HG03095 (cell line): ENCODE data around the gene GPS1.

ENCODE experiments used
- ATAC-seq: cut with Tn5 transposase; IDR thresholded peaks from one replicate; pipeline ENCODE4 v1.9.1; 2021; ENCODE audit warnings: moderate library complexity; ENCODE audit not compliant: unreplicated experiment

The GPS1 gene

DNA sequence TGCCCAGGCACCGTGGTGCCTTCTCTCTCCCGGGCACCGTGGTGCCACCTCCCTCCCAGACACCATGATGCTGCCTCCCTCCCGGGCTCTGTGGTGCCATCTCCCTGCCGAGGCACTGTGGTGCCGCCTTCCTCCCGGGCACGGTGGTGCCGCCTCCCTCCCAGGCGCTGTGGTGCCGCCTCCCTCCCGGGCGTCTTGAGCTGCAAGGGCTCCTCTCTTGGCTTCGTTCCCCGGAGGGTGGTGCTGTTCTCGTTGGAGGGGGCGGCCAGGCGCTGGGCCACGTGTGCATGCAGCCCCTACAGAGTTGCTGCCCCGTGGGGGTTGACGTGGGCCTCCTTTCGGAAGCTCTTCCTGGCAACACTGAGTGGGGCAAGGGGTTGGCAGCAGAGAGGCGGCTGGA is 37.3 kb upstream of the GPS1 start:
- ATAC-seq: no peak

DNA sequence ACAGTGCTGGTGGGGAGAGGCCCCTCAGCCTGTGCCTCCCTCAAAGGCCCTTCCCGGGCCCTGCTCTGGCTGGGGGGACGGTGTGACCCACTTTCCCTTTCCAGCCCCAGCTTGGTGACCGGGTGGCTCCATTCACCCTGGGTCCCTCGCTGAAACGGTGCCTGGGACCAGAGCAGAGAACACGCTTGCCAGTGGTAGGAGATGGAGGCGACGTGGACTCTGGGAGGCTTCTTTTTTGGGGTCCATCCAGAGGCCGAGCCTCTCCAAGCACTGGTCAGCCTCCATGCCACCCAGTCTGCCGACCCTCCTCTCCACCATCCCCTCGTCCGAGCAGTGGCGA is 36.8 kb upstream of the GPS1 start:
- no peak for ATAC-seq

DNA sequence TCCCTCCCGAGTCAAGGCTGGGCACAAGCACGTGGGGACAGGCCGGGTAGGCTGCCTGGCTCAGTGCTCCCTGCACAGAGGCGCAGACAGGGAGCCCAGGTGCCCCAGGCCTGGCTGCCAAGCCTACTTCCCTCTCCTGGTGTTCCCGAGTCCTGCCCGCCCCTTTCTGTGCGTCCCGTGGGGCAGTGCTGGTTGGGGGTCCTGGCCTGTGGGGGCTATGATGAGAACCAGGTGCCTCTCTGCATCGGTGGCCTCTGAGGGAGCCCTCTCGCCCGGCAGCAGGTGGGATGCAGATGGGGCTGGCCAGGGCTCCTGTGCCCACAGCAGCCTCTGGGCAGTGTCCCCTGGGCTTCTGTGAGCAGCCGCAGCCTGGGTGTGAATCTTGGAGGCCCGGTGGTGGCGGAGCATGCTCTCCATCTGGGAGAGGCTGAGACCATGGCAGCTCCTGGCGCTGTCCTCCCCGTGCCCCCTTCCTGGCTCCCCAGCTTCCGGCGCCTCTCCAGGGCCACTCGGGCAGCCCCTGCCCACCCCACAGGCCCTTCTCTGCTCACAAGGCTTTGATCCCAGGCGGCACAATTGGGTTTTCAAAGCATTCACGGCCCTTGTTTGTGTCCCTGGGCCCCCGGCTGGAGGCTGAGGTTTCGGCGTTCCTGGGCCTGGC is 36.3 kb upstream of the GPS1 start:
- no peak for ATAC-seq

DNA sequence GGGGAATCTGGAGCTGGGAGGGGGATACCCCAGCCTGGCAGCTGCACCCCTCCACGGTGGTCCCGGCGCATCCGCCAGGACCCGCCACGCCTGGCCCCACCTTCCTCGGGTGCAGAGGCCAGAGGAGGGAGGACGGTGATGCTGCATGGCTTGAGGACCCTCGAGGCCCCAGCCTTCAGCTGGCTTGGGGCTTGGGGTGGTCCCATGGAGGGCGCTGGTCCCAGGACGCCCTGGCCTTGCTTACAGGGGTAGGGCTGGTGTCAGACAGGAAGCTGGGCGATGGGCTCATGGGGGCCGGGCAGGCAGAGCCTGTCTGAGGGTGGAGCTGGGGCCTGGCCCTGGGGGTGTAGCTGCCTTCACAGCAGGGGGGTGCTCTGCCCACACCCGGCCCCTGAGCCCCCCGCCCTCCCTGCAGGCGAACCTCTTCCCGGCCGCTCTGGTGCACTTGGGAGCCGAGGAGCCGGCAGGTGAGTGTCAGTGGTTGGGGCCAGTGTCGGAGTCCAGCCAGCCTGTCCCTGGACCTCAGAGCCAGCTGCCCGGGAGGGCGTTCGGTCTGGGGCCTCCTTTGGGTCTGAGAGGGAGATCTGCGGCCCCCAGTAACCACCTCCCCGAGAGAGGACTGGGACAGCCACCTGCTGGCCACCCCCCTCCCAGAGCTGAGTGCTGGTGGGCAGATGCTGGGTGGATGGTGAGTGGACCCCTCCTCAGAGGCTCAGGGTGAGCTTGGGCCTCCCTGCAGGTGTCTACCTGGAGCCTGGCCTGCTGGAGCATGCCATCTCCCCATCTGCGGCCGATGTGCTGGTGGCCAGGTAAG is 35.4 kb upstream of the GPS1 start:
- no peak for ATAC-seq

DNA sequence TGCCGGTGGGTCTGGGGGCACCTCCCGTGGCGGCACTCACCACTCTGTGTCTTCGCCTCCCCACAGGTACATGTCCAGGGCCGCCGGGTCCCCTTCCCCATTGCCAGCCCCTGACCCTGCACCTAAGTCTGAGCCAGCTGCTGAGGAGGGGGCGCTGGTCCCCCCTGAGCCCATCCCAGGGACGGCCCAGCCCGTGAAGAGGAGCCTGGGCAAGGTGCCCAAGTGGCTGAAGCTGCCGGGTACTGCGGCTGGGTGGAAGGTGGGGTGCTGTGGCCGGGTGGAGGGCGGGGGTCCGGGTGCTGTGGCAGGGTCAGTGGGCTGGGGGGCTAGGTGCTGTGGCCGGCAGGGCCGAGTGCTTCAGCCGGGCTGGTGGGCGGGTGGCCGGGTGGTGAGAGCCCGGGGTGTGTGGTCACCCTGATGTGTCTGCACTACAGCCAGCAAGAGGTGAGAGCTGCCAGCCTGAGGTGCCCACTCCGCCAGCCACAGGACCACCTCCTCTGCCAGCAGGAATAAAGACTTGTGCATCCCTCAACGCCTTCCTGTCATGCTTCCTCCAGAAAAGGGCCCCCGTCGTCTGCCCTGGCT is 34.7 kb upstream of the GPS1 start:
- ATAC-seq: no peak

DNA sequence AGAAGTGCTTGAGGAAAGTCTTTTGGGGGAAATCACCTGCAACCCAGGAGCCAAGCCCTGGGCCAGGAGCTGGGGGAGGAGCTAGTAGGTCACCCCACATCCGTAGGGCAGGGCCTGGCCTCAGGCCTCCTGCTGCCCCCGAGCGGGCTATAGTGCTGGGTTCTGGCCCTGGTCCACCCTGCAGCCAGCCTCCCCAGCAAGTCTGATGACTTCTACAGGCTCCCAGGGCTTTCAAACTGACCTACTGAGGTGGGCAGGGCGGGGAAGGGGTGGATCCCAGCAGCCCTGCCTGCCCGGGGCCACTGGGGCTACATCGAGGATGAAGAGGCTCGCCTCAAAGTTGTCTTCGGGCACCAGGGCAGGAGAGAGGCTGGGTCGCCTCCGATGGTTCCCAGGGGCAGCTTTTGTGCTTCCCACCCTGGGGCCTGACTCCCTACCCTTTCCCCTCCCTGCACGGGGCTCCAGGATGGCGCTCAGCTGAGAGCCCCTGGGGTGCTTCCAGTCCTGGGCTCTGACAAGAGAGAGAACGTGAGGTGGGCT is 34.0 kb upstream of the GPS1 start:
- ATAC-seq: no peak

DNA sequence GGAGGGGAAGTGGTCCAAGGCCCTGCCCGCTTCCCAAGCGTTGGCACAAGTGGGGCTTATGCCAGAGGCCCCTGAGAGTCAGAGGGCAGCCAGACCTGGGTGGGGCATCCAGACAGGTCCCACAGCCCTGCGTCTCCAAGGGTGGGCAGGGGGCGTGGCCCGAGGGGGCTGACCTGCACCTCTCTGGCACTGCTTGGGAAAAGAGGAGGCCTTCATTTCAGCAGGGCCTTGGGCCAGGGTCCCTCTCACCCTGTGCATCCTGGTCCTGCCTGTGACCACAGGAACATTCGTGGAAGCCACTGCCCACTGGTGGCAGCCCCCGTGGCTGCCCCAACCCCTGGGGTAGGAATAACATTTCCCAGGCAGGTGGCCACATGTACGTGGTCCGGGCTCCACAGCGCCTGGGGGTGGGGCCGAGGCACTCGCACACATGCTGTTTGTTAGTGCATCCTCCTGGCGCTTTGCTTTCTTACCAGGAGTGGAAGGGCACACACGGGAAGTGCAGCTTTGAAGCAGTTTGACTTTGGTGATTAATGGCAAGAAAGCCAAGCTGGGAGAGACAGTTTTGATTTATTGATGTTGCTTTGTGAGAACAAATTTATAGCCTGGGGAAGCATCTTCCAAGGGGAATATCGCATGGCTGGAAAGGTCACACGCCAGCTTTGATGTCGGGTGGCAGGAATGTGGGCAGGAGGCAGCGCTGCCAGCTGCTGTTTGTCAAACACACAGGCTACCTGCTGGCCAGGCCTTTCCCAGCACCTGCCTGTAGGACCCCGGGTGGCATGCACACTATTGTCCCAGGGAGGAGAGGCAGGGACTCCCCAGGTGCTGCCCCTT is 33.3 kb upstream of the GPS1 start:
- ATAC-seq: no peak

DNA sequence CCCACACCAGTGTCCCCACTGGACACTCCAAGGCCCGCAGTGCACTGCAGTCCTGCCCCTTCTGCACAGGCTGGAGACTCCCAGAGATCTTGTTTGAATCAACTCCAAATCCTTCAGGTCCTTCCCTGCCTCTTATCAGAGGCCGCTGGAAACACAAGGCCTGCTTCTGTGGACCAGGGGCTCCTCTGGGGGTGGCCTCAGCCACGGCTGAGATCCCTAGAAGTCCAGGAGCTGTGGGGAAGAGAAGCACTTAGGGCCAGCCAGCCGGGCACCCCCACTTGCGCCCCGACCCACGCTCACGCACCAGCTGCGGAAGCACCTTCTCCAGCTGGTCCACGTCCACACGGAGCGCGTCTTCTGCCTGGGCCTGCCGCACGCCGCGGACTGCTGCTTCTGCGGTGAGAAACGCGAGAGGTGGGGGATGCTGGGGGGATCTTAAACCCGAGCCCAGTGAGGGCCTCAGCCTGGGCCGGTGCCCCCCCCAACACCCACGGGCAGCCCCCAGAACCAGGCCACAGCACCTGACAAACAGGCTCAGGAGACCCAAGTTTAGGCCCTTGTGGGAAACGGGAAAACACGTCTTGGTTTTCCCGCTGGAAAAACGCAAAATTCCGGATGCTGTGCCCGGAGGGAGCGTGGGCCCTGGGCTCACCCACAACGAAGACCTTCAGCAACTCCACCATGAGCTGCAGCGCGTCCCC is 32.6 kb upstream of the GPS1 start:
- no peak for ATAC-seq

DNA sequence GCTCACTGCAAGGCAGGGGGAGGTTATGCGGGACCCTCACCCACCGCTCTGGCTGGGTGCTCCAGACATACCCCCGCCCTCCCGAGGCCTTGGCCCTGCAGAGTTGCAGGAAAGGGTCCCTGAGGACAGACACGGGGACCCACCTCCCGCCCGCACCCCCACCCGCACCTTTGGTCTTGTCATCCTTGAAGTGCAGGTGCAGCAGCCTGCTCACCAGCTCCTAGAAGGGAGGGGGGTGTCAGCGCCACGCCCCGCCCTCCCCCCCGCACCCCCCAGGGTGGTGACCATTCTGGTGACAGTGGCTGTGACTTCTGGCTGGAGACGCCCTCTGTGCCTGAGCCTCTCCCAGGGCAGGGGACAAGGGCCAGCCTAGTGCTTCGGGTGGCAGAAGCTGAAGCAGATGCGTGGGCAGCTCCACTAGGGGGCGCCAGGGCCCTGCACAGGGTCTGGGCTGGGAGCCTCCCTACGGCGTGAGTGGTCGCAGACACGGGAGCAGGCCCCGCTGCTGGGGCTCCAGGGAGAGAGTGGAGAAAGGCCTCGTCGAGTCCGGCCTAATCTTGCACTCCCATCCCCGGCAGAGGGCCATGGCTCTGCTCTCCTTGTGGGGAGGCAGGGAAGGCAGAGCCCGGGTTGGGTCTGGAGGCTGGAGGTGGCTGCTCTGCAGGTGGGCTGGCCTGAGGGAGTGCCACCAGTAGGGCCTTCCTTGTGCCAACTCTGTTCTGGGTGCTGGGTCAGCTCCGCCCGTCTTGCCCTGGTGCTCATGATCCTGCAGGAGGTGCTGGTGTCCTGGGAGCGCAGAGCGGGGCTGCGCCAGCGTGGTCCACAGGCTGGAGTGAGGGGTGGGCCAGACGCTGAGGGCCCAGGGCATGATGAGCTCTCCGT is 31.8 kb upstream of the GPS1 start:
- no peak for ATAC-seq

DNA sequence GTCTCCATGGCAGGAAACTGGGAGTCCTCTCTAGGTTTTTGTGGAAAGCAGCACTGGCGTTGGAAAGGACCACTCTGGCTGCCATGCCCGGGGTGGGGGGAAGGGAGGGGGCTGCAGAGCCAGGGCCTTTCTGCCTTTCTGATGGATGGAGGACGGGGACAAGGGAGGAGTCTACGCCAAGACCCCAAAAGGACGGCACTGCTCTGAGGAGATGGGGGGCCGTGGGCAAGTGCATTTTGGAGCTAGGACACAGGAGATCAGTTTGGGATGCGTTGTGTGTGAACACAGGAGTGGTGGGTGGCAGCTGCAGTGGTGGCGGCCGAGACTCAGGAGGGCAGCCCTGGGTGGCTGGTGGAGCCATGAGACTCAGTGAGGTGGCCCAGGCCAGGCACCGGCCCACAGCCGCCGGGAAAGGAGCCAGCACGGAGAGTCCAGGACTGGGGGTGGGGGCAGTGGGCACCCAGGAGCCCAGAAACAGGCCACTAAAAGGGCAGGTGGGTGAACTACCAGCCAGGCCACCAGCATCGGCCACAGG is 31.1 kb upstream of the GPS1 start:
- ATAC-seq: no peak

DNA sequence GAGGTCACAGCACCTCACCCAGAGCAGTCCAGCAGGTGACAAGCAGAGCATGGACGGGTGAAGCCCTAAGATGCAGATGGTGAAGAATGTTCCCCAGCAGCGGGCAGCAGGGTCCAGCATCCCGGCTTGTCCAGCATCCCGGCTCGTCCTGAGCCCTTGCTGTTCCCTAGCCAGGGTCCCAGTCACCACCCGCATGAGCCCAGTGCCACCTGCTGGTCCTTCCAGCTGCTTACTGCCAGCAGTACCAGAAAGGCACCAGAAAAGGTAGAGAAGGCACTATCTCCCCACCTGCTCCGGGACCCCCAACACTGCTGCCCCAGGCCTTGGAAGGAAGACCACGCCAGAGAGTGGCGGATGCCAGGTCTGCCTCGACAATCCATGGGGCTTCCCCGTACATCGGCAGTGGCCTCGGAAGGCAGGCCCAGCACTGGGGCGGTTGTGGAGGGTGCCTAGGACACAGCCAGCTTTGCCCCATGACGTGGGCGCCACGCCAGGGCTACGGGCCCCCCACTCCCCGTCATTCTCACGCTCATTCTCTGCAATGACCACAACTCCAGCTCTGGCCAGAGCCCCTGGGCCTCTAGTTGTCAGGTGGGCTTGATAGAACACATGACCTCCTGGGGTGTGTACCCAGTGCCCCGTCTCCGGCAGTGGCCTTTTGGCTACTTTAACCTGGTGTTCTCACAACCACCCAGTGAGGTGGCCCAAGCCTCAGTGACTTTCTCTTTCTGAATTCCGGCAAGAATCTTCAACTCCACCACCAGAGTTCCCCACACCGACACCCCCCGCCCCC is 30.4 kb upstream of the GPS1 start:
- ATAC-seq: no peak

DNA sequence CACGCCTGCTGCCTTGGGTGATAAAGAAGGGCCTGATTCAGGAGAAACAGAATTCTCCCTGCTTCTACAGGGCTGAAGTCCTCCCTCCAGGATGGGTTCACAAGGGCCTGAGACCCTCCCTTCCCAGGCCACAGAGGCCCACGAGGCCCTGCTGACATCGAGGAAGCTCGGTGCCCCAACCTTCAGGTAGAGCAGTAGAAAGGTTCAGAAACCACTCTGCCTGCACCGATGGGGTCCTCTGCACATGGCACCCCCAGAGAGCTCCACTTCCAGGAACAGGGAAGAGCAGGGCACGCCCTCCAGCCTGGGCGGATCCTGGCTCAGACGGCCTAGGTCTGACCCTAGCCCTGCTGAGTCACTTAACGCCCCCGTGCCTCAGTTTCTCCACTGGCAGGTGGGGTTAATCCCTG is 29.8 kb upstream of the GPS1 start:
- no peak for ATAC-seq

DNA sequence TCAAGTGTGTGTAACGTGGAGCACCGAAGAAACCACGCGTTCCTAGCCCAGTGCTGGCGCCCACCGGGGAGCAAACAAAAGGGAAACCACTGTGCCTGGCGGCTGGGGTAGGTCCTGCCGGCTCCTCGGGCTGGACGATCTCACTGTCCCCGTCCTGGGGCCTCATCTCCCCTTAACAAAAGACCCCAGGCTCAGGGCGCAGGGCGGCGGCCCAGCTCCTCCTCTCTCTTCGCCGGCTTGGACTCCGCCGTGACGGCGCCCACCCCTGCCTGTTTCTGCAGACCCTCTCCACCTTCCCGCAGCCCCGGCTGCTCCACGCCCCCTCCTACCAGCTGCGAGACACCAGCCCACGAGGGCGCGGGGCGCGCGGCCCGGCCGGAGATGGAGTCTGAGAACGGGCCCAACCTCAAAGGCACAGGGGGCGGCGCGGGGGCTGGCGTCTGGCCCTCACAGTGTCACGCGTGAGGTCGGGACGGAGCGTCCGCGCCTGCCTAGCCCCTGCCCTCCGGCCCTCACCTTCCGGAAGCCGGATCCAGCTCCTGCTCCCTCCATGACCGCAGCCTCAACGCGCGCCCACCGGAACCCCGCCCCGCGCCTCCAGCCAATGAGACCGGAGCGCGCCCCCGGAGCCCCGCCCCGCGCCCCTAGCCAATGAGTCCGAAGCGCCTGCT is 29.3 kb upstream of the GPS1 start, which contains the start of gene CENPX:
CENPX (minus strand) TSS at position 569 of the 671 bp plus-strand sequence; CDS start at position 552, 17 bp downstream.
- no peak for ATAC-seq

DNA sequence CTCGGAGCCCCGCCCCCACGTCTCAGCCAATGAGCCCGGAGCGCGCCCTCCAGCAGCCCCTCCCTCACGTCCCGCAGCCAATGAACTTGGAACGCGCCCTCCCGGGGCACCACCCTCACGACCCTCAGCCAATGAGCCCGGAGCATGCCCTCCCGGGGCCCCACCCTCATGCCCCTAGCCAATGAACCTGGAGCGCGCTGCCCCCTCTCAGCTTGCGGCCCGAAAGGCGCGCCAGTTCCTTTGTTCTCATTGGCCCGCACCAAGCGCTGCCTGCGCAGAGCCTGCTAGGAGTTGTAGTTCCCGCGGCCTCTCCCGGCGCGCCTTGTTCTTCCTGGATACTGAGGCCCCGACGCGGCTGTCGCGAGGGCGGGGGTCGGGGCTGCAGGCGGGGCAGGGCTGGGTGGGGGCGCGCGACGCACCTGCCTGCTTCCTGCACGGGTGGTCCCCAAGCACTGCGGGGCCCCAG is 28.7 kb upstream of the GPS1 start, which contains the start of gene LRRC45:
LRRC45 (plus strand) TSS at position 325 of the 466 bp plus-strand sequence. CDS start 339 bp downstream, outside the sequence.
- ATAC-seq: peak; percentile 78

DNA sequence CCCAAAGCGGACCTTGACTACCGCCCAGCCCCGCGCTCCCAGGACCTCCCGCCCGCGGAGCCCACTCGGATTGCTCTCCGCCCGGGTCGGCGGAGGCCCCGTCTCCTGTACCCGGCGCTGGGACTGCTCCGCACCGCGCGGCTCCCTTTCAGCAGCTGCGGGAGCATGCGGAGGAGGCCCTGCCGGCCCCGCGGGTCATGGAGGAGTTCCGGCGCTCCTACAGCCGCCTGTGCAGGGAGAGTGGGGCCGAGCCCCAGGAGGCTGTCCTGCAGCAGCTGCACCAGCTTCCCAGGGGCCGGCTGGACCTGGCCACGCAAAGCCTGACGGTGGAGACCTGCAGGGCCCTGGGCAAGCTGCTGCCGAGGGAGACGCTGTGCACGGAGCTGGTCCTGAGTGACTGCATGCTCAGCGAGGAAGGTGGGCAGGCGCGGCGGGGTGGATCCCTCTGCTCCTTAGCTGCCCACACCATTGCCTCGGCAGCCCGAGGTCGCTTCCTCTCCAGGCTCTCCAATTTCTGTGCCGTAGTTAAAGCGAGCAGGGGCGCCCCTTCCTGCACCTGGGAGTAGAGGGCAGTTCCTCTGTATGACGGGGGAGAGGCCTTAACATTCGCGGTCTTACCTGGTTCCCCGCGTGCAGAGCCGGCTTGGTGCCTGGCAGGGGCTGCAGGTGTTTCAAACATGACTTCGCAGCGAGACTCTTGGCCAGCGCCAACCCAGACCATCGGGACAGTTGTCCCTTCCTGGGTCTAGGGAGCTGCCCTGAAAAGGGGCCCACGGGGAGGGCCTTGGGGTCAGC is 28.1 kb upstream of the GPS1 start:
- ATAC-seq: no peak

DNA sequence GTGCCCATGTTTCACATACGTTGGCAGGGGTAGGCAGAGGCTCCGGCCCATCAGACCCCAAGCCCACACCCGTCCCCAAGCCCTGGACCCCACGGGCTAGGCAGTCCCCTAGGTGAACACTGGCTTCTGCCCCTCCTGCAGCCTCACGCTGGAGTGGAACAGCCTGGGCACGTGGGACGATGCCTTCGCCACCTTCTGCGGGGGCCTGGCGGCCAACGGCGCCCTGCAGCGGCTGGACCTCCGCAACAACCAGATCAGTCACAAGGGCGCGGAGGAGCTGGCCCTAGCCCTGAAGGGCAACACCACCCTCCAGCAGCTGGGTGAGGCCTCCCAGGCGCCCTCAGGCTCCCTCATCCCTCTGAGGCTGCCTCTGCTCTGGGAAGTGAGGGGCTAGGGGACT is 26.8 kb upstream of the GPS1 start:
- no peak for ATAC-seq
